Panc1 (cell line): ENCODE data around the gene CST4. TPM values are rescaled to one million over a fixed set of nuclear protein-coding genes. Genes with fewer than 3 reads are reported as not detected.

Experiments used
- ATAC-seq: fragments of 200-7000 bp; cut with Tn5 transposase; 2 replicates; pipeline ENCODE4 v1.9.1; 2020; ENCODE audit warnings: mild to moderate bottlenecking, moderate library complexity
- BruUV-seq: library from RNA; stranded (reverse); fragments of 400-500 nt; replicated peaks from 2 replicates; lab custom pipeline; 2021; lab: Mats Ljungman, UMichigan
- CTCF ChIA-PET: fragments of 300-600 bp; sonication (Branson Sonifier 250); formaldehyde crosslinking; loops from one replicate; lab custom pipeline; 2022; ENCODE audit warnings: antibody characterized with exemption; lab: Charles Lee
- POLR2A ChIA-PET: fragments of 300-600 bp; sonication (Branson Sonifier 250); formaldehyde crosslinking; loops from one replicate; lab custom pipeline; 2022; ENCODE audit warnings: antibody characterized with exemption; lab: Charles Lee
- DNase-seq: peaks from one replicate; pipeline ENCODE4 v3.0.0-alpha.2; 2010; ENCODE audit warnings: low read depth, low spot score
- H3K27ac ChIP-seq: 2 replicates; pipeline ENCODE4 v1.5.1; 2011; ENCODE audit warnings: mild to moderate bottlenecking, low read length, inconsistent platforms
- H3K27me3 ChIP-seq: fragments of 200-500 bp; sonication (Bioruptor generic); 2 replicates; pipeline ENCODE4 v1.6.0; 2014; ENCODE audit warnings: low read length, inconsistent platforms; ENCODE audit not compliant: control insufficient read depth, insufficient read depth
- H3K36me3 ChIP-seq: fragments of 200-500 bp; sonication (Bioruptor generic); 2 replicates; pipeline ENCODE4 v1.5.1; 2014; ENCODE audit warnings: inconsistent platforms, mild to moderate bottlenecking, low read length, moderate library complexity; ENCODE audit not compliant: control insufficient read depth, insufficient read depth
- H3K4me1 ChIP-seq: 2 replicates; pipeline ENCODE4 v1.5.1; 2011; ENCODE audit warnings: inconsistent platforms, mild to moderate bottlenecking, low read length, moderate library complexity; ENCODE audit not compliant: control insufficient read depth, insufficient read depth
- H3K4me3 ChIP-seq, 2 experiments: 2 replicates each; pipeline ENCODE4 v1.5.1; 2011 to 2012; ENCODE audit warnings: low read depth in 2 of 2, low read length in 2 of 2, mild to moderate bottlenecking in 2 of 2, inconsistent platforms in 1 of 2, moderate library complexity in 1 of 2
- H3K9me3 ChIP-seq: fragments of 200-500 bp; sonication (Bioruptor generic); 2 replicates; pipeline ENCODE4 v1.5.1; 2014; ENCODE audit warnings: low read depth, mild to moderate bottlenecking, inconsistent platforms, low read length, moderate library complexity; ENCODE audit not compliant: control insufficient read depth, insufficient read depth
- POLR2AphosphoS5 ChIP-seq: IDR thresholded peaks from 2 replicates; pipeline ENCODE4 v1.6.1; 2012; ENCODE audit warnings: mild to moderate bottlenecking, low read depth, low read length, moderate library complexity
- SIN3A ChIP-seq: IDR thresholded peaks from 2 replicates; pipeline ENCODE4 v1.6.1; 2012; ENCODE audit warnings: low read depth, mild to moderate bottlenecking, low read length, moderate library complexity, borderline replicate concordance; ENCODE audit not compliant: insufficient read depth
- TCF7L2 ChIP-seq: IDR thresholded peaks from 2 replicates; pipeline ENCODE4 v1.6.1; 2011; ENCODE audit warnings: mild to moderate bottlenecking, low read depth, low read length, inconsistent platforms
- in situ Hi-C: cut with HindIII; loops from 2 replicates; pipeline ENCODE4 v1.10.0; 2016; ENCODE audit warnings: low sequenced_read_pairs, low pct_unique_long_range_greater_than_20kb
- intact Hi-C: fragments of 100-400 bp; cut with micrococcal nuclease; formaldehyde crosslinking; loops from one replicate; pipeline ENCODE4 v1.10.0; 2022; ENCODE audit not compliant: unreplicated experiment
- total RNA-seq: library from RNA; stranded (reverse); gene quantifications from one replicate; pipeline ENCODE4 v1.2.1, GENCODE V29; 2021; ENCODE audit not compliant: unreplicated experiment
- TF ChIP-seq, protein P1 (sequence below), 2 experiments: IDR thresholded peaks; 2 replicates each; pipeline ENCODE4 v1.6.1; 2011 to 2012; ENCODE audit warnings: low read depth in 2 of 2, control low read depth in 1 of 2, low read length in 1 of 2, mild to moderate bottlenecking in 1 of 2, moderate library complexity in 1 of 2; ENCODE audit not compliant: insufficient read depth in 1 of 2
- TF ChIP-seq, protein P2 (sequence below): fragments of 450-650 bp; IDR thresholded peaks from 2 replicates; pipeline ENCODE4 v1.5.1; 2017; ENCODE audit warnings: mild to moderate bottlenecking

Gene CST4
- total RNA-seq, 1 experiment from 2014 or later = not detected

DNA sequence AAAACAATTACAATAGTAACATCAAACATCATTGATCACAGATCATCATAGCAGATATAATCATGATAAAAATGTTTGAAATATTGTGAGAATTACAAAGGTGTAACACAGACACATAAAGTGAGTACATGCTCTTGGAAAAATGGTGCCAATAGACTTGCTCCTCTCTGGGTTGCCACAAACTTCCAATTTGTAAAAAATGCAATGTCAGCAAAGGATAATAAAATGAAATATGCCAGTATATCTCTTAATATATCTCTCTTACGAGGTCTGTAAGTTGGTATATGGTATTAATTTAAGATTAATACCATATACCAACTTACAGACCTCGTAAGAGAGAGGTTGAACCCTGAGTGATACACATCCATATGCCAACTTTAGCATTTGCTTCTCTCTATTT lies 37.7 kb downstream of the CST4 start:
- DNase-seq (no peak), ATAC-seq (no peak)
- Histone ChIP-seq H3K36me3 (no peaks in the 10 kb centered on the region), H3K4me1 (no peaks in the 10 kb centered on the region), H3K27me3 (no peaks in the 10 kb centered on the region; the same call in 1 of the 2 replicates), H3K9me3 (no peaks in the 10 kb centered on the region), H3K27ac (no peak overlapping the region), H3K4me3 (no peak overlapping the region)
- BruUV-seq = no TSS peak
- CTCF ChIA-PET = no interaction called here
- intact Hi-C loops (no loop called here), in situ Hi-C loops (no loop called here)
- POLR2A ChIA-PET = no interaction called here
- TF ChIP-seq TCF7L2 = no peak
- TF ChIP-seq, protein P1, sequence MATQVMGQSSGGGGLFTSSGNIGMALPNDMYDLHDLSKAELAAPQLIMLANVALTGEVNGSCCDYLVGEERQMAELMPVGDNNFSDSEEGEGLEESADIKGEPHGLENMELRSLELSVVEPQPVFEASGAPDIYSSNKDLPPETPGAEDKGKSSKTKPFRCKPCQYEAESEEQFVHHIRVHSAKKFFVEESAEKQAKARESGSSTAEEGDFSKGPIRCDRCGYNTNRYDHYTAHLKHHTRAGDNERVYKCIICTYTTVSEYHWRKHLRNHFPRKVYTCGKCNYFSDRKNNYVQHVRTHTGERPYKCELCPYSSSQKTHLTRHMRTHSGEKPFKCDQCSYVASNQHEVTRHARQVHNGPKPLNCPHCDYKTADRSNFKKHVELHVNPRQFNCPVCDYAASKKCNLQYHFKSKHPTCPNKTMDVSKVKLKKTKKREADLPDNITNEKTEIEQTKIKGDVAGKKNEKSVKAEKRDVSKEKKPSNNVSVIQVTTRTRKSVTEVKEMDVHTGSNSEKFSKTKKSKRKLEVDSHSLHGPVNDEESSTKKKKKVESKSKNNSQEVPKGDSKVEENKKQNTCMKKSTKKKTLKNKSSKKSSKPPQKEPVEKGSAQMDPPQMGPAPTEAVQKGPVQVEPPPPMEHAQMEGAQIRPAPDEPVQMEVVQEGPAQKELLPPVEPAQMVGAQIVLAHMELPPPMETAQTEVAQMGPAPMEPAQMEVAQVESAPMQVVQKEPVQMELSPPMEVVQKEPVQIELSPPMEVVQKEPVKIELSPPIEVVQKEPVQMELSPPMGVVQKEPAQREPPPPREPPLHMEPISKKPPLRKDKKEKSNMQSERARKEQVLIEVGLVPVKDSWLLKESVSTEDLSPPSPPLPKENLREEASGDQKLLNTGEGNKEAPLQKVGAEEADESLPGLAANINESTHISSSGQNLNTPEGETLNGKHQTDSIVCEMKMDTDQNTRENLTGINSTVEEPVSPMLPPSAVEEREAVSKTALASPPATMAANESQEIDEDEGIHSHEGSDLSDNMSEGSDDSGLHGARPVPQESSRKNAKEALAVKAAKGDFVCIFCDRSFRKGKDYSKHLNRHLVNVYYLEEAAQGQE (IDR thresholded peaks at IDR 0.05; ENCODE audit: insufficient read depth in 1 of 2, low read depth in 2 of 2, low read length in 1 of 2) = no peak
- TF ChIP-seq POLR2AphosphoS5 = no peak
- TF ChIP-seq, protein P2, sequence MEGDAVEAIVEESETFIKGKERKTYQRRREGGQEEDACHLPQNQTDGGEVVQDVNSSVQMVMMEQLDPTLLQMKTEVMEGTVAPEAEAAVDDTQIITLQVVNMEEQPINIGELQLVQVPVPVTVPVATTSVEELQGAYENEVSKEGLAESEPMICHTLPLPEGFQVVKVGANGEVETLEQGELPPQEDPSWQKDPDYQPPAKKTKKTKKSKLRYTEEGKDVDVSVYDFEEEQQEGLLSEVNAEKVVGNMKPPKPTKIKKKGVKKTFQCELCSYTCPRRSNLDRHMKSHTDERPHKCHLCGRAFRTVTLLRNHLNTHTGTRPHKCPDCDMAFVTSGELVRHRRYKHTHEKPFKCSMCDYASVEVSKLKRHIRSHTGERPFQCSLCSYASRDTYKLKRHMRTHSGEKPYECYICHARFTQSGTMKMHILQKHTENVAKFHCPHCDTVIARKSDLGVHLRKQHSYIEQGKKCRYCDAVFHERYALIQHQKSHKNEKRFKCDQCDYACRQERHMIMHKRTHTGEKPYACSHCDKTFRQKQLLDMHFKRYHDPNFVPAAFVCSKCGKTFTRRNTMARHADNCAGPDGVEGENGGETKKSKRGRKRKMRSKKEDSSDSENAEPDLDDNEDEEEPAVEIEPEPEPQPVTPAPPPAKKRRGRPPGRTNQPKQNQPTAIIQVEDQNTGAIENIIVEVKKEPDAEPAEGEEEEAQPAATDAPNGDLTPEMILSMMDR = no peak
- no peak for TF ChIP-seq SIN3A

DNA sequence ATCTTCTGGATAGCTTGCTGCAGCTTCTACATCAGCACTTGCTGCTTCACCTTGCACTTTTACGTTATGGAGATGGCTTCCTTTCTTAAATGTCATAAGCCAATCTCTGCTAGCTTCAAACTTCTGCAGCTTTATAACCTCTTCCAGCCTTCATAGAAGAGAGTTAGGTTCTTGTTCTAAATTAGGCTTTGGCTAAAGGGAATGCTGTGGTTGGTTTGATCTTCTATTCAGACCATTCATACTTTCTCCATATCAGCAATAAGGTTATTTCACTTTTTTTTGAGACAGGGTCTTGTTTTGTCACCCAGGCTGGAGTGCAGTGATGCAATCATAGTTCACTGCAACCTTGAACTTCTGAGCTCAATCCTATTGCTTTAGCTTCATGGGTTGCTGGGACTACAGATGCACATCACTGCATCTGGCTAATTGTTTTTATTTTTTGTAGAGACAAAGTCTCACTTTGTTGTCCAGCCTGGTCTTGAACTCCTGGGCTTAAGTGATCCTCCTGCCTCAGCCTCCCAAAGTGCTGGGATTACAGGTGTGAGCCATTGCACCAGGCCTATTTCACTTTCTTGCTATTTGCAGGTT lies 38.9 kb downstream of the CST4 start:
- ChIA-PET CTCF (no interaction called here), POLR2A (no interaction called here)
- in situ Hi-C loops = no loop called here
- ATAC-seq = no peak
- intact Hi-C loops = no loop called here
- no peaks in the 10 kb centered on the region for H3K4me1 ChIP-seq
- DNase-seq = no peak
- no peak overlapping the region for H3K27ac ChIP-seq
- no peaks in the 10 kb centered on the region for H3K36me3 ChIP-seq
- no peak for TF ChIP-seq POLR2AphosphoS5
- TF ChIP-seq, protein P2 = no peak
- TF ChIP-seq TCF7L2 = no peak
- TF ChIP-seq, protein P1 (IDR thresholded peaks at IDR 0.05; ENCODE audit: insufficient read depth in 1 of 2, low read depth in 2 of 2, low read length in 1 of 2) = no peak
- no peak for TF ChIP-seq SIN3A
- no peaks in the 10 kb centered on the region for H3K9me3 ChIP-seq
- BruUV-seq = no TSS peak
- no peaks in the 10 kb centered on the region for H3K27me3 ChIP-seq
- no peak overlapping the region for H3K4me3 ChIP-seq
